NB4 (cell line): ENCODE data around the gene PCBD1.

ENCODE experiments used
- DNase-seq: peaks from one replicate; pipeline ENCODE4 v3.0.0; 2010; ENCODE audit warnings: low read depth
- H3K4me3 ChIP-seq: one replicate; pipeline ENCODE4 v1.5.1; 2011; ENCODE audit warnings: mild to moderate bottlenecking, low read depth, low read length, moderate library complexity
- MYC ChIP-seq: IDR thresholded peaks from 2 replicates; pipeline ENCODE4 v1.6.1; 2011; ENCODE audit warnings: low read depth, low read length
- POLR2A ChIP-seq: IDR thresholded peaks from 2 replicates; pipeline ENCODE4 v1.6.1; 2011; ENCODE audit warnings: mild to moderate bottlenecking; ENCODE audit not compliant: insufficient read length; ENCODE audit errors: extremely low read depth
- TF ChIP-seq, protein P1 (sequence below): IDR thresholded peaks from 2 replicates; pipeline ENCODE4 v1.6.1; 2011; ENCODE audit warnings: low read depth, low read length
- TF ChIP-seq, protein P2 (sequence below): IDR thresholded peaks from one replicate; pipeline ENCODE4 v1.5.1; 2012; ENCODE audit warnings: low read depth, low read length

Gene PCBD1

DNA sequence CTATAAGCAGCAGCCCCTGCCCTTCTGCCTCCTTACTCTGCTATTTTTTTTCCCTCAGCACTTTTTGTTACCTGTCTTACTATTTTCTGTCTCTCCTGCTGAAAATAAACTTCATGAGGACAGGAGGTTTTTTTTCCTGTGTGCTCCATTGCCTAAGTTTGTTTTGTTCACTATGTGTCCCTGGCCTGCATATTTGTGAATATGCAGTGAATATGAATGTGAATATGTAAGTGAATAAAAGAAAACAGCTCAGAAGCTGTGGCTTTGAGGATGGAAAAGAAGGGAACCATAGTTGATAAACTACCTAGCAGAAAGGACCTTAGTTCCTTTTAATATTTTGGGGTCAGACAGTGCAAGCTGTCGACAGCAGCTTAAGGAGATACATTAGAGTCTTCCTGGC lies 34.9 kb downstream of the PCBD1 start:
- H3K4me3 ChIP-seq = no peak overlapping the region
- DNase-seq = no peak
- TF ChIP-seq, protein P1, sequence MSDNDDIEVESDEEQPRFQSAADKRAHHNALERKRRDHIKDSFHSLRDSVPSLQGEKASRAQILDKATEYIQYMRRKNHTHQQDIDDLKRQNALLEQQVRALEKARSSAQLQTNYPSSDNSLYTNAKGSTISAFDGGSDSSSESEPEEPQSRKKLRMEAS = no peak
- no peak for TF ChIP-seq MYC
- no peak for TF ChIP-seq POLR2A
- TF ChIP-seq, protein P2, sequence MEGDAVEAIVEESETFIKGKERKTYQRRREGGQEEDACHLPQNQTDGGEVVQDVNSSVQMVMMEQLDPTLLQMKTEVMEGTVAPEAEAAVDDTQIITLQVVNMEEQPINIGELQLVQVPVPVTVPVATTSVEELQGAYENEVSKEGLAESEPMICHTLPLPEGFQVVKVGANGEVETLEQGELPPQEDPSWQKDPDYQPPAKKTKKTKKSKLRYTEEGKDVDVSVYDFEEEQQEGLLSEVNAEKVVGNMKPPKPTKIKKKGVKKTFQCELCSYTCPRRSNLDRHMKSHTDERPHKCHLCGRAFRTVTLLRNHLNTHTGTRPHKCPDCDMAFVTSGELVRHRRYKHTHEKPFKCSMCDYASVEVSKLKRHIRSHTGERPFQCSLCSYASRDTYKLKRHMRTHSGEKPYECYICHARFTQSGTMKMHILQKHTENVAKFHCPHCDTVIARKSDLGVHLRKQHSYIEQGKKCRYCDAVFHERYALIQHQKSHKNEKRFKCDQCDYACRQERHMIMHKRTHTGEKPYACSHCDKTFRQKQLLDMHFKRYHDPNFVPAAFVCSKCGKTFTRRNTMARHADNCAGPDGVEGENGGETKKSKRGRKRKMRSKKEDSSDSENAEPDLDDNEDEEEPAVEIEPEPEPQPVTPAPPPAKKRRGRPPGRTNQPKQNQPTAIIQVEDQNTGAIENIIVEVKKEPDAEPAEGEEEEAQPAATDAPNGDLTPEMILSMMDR = no peak

DNA sequence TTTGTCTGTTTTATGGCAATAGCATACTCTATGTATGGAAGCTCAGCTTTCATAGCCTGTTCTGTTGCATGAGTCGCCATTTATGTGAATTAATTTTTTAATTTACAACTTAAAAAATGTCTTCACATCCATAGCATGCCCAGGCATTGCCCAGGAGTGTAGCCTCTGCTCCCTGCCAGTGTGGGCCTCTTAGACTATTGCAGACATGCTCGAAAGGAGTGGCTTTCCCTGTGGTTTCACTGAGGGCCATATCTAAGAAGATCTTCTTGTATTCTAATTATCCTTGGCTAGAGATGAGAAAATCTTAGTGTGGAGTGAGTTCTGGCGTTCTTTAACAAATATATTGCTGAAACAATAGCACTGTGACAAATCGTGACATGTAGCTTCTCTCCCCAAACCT lies 35.3 kb downstream of the PCBD1 start:
- no peak for DNase-seq
- no peak overlapping the region for H3K4me3 ChIP-seq
- no peak for TF ChIP-seq MYC
- TF ChIP-seq POLR2A = no peak
- TF ChIP-seq, protein P2 = no peak
- TF ChIP-seq, protein P1 = no peak

DNA sequence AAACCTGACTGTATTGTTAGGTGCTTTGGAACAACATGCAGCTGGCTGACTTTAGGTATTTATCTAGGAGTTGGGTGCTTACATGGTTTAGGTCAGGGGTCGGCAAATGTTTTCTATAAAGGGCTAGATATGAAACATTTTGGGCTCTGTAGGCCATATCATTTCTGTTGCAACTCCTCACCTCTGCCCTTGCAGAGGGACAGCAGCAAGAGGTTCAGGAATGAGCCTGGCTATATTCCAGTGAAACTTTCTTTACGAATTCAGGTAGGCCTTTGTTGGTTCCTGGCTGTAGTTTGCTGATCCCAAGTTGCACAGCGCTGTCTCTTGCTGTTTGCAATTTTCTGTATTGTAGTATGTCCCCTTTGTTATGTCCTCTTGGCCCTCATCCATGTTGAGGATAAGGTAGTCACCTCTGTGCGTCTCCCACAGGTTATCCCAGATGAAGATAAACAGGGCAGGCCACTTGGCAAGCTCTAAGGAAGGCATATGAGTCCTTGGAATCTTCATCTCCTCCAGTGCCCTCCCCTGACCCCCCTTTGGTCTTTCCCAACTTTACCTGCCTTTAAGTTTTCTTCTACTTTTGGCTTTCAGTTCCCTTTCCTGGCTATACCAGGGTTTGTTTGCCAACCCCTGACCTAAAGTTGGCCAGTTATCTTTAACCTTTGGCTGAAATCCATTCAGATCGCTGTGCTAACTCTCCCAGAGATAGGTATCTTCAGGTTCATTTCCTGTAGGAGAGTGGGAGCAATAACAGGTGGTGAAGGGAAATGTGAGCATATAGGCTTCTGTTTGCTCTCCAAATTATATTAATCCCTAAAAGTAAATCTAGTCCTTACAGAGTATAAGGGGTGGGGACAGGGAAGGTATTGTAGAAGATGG lies 36.5 kb downstream of the PCBD1 start:
- no peak overlapping the region for H3K4me3 ChIP-seq
- TF ChIP-seq POLR2A (no peak), MYC (no peak)
- TF ChIP-seq, protein P1 = no peak
- TF ChIP-seq, protein P2 = no peak
- no peak for DNase-seq

DNA sequence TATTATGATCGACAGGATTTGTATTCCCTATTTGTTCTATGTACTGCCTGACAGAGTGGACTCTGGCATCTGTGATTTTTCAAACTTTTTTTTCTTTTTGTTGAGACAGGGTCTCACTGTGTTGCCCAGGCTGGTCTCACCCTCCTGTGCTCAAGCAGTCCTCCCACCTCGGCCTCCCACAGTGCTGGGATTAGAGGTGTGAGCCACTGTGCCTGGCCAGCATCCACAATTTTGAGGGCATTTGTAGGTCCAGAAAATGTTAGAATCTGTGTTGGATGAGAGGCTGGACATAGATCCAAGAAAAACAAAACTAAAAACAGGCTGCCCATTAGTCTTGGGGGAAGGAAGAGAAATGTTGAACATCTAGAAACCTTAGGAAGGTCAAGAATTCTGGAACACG lies 38.3 kb downstream of the PCBD1 start:
- DNase-seq = no peak
- TF ChIP-seq, protein P1 = no peak
- TF ChIP-seq POLR2A (no peak), MYC (no peak)
- TF ChIP-seq, protein P2 = no peak
- no peak overlapping the region for H3K4me3 ChIP-seq

DNA sequence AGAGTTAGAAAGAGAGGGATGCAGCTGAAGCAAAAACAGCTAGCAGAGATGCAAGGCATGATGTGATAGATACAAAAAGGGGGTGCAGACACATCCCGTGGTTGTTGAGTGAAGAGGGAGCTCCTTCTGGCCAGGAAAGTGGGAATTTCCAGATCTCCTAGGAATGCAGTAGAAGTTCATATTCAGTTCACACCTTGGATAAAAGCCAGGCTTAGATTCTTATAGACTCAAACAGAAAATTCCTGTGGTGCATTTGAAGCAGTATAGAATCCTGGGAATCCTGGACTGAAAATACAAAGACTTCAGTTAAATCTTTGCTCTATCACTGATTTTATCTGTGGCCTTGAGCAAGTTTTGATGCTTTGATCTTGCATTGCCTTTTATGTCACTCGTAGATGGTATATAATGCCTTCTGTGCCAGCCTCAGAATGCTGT lies 38.8 kb downstream of the PCBD1 start:
- no peak overlapping the region for H3K4me3 ChIP-seq
- no peak for DNase-seq
- TF ChIP-seq MYC (no peak), POLR2A (no peak)
- TF ChIP-seq, protein P1 = no peak
- TF ChIP-seq, protein P2 = no peak
